DOHH2 (cell line): Measurements from ENCODE around the gene OR8S1.

Experiments
- H3F3A ChIP-seq: fragments of 200-600 bp; sonication (generic), shearing (Covaris generic); 2 replicates; pipeline ENCODE4 v1.6.0; 2016; ENCODE audit warnings: antibody characterized with exemption, mild to moderate bottlenecking; ENCODE audit not compliant: control insufficient read depth, insufficient read depth
- H3K27ac ChIP-seq: fragments of 200-600 bp; sonication (generic); 2 replicates; pipeline ENCODE4 v1.5.1; 2014; ENCODE audit warnings: low read depth, mild to moderate bottlenecking, low read length, moderate library complexity
- H3K27me3 ChIP-seq: fragments of 200-600 bp; sonication (generic); 2 replicates; pipeline ENCODE4 v1.6.1; 2014; ENCODE audit warnings: mild to moderate bottlenecking, low read length, mixed read lengths; ENCODE audit not compliant: control insufficient read depth
- H3K36me3 ChIP-seq: fragments of 200-600 bp; sonication (generic); 2 replicates; pipeline ENCODE4 v1.6.1; 2014; ENCODE audit warnings: mild to moderate bottlenecking, low read length, moderate library complexity, mixed read lengths; ENCODE audit not compliant: control insufficient read depth
- H3K4me1 ChIP-seq: fragments of 200-600 bp; sonication (generic); 2 replicates; pipeline ENCODE4 v1.6.1; 2014; ENCODE audit warnings: mild to moderate bottlenecking, low read length, mixed read lengths; ENCODE audit not compliant: control insufficient read depth
- H3K4me2 ChIP-seq: fragments of 200-600 bp; sonication (generic); 2 replicates; pipeline ENCODE4 v1.6.0; 2014; ENCODE audit warnings: mild to moderate bottlenecking, low read length, moderate library complexity
- H3K4me3 ChIP-seq: fragments of 200-600 bp; sonication (generic); 2 replicates; pipeline ENCODE4 v1.5.1; 2014; ENCODE audit warnings: mild to moderate bottlenecking, low read length, mixed read lengths
- H3K79me2 ChIP-seq: fragments of 200-600 bp; sonication (generic); 2 replicates; pipeline ENCODE4 v1.6.1; 2014; ENCODE audit warnings: mild to moderate bottlenecking, low read length, mixed read lengths; ENCODE audit not compliant: control insufficient read depth
- H3K9me2 ChIP-seq: fragments of 200-600 bp; sonication (generic); replicated peaks from 2 replicates; pipeline ENCODE4 v1.6.1; 2014; ENCODE audit warnings: mild to moderate bottlenecking, low read length, mixed read lengths; ENCODE audit not compliant: control insufficient read depth
- H3K9me3 ChIP-seq: fragments of 200-600 bp; sonication (generic); 2 replicates; pipeline ENCODE4 v1.6.1; 2014; ENCODE audit warnings: antibody characterized with exemption, low read length, mixed read lengths; ENCODE audit not compliant: control insufficient read depth, insufficient read depth
- H4K20me1 ChIP-seq: fragments of 200-600 bp; sonication (generic); 2 replicates; pipeline ENCODE4 v1.6.0; 2014; ENCODE audit warnings: low read depth, mild to moderate bottlenecking, antibody characterized with exemption, low read length, moderate library complexity; ENCODE audit not compliant: control insufficient read depth, insufficient read depth
- CTCF ChIP-seq: fragments of 200-600 bp; sonication (generic); IDR thresholded peaks from one replicate; pipeline ENCODE4 v1.5.1; 2014; ENCODE audit warnings: antibody characterized with exemption, mild to moderate bottlenecking, low read depth, low read length; ENCODE audit not compliant: poor library complexity, severe bottlenecking
- EZH2phosphoT487 ChIP-seq: fragments of 200-600 bp; sonication (generic); IDR thresholded peaks from 2 replicates; pipeline ENCODE4 v1.6.1; 2017; ENCODE audit warnings: borderline replicate concordance, mild to moderate bottlenecking, antibody characterized with exemption, low read length, moderate library complexity, mixed read lengths

OR8S1 gene

GRCh38 chr12:48556631-48557030, 31.2 kb downstream of the OR8S1 start:
- Histone ChIP-seq H3K9me2 (no peaks in the 10 kb centered on the region), H3K79me2 (no peaks in the 10 kb centered on the region), H3K4me2 (no peak overlapping the region), H3F3A (no peaks in the 10 kb centered on the region), H3K27me3 (no peaks in the 10 kb centered on the region), H3K9me3 (no peaks in the 10 kb centered on the region), H3K4me3 (no peak overlapping the region), H3K36me3 (no peaks in the 10 kb centered on the region), H3K4me1 (no peaks in the 10 kb centered on the region), H4K20me1 (no peaks in the 10 kb centered on the region), H3K27ac (no peak overlapping the region)
- no peak for TF ChIP-seq CTCF
- TF ChIP-seq EZH2phosphoT487 = no peak

- Histone ChIP-seq H3K27me3 (no peaks in the 10 kb centered on the region), H4K20me1 (no peaks in the 10 kb centered on the region), H3K9me3 (no peaks in the 10 kb centered on the region), H3K79me2 (no peaks in the 10 kb centered on the region), H3F3A (no peaks in the 10 kb centered on the region), H3K27ac (no peak overlapping the region), H3K4me3 (no peak overlapping the region), H3K9me2 (no peaks in the 10 kb centered on the region), H3K36me3 (no peaks in the 10 kb centered on the region), H3K4me2 (no peak overlapping the region), H3K4me1 (no peaks in the 10 kb centered on the region)
- TF ChIP-seq CTCF = no peak
- no peak for TF ChIP-seq EZH2phosphoT487
Measured at GRCh38 chr12:48557919-48558318, 32.5 kb downstream of the OR8S1 start.

- H3K9me2 ChIP-seq = no peaks in the 10 kb centered on the region
- no peak overlapping the region for H3K27ac ChIP-seq
- no peaks in the 10 kb centered on the region for H3F3A ChIP-seq
- no peak overlapping the region for H3K4me3 ChIP-seq
- H3K79me2 ChIP-seq = no peaks in the 10 kb centered on the region
- no peaks in the 10 kb centered on the region for H4K20me1 ChIP-seq
- H3K27me3 ChIP-seq = no peaks in the 10 kb centered on the region
- H3K9me3 ChIP-seq = no peaks in the 10 kb centered on the region
- TF ChIP-seq CTCF (no peak), EZH2phosphoT487 (no peak)
- no peak overlapping the region for H3K4me2 ChIP-seq
- H3K36me3 ChIP-seq = no peaks in the 10 kb centered on the region
- H3K4me1 ChIP-seq = no peaks in the 10 kb centered on the region
Measured at GRCh38 chr12:48567731-48568130, 42.3 kb downstream of the OR8S1 start.

- Histone ChIP-seq H3K9me3 (no peaks in the 10 kb centered on the region), H3F3A (no peaks in the 10 kb centered on the region), H3K36me3 (no peaks in the 10 kb centered on the region), H3K79me2 (no peaks in the 10 kb centered on the region), H3K4me2 (no peak within 1 kb of the TSS), H3K27ac (no peak within 1 kb of the TSS), H4K20me1 (no peaks in the 10 kb centered on the region), H3K4me1 (no peaks in the 10 kb centered on the region), H3K4me3 (no peak within 1 kb of the TSS), H3K9me2 (no peaks in the 10 kb centered on the region), H3K27me3 (no peaks in the 10 kb centered on the region)
- TF ChIP-seq CTCF (no peak), EZH2phosphoT487 (no peak)
Measured at GRCh38 chr12:48569946-48570345, 44.5 kb downstream of the OR8S1 start, which contains the start of gene LALBA. Gene LALBA, minus strand, starts transcription at chr12:48570046. Its CDS starts 26 bp downstream, at chr12:48570020.
